Keratinocyte (primary cell): Measurements from ENCODE around the gene ZPLD1. TPM values are rescaled to one million over a fixed set of nuclear protein-coding genes. Genes with fewer than 3 reads are reported as not detected.

Source experiments
- DNase-seq: peaks from one replicate; pipeline ENCODE4 v3.0.0-alpha.2; 2011; ENCODE audit warnings: low read depth, missing footprints, low spot score
- FAIRE-seq: peaks from 2 replicates; lab custom pipeline; 2011; peaks lifted over from hg19 to GRCh38; lab: Jason Lieb, UNC
- H2AFZ ChIP-seq: 2 replicates; pipeline ENCODE4 v1.6.0; 2012; ENCODE audit warnings: low read length, control low read depth, inconsistent platforms; ENCODE audit not compliant: control insufficient read depth
- H3K27ac ChIP-seq: 2 replicates; pipeline ENCODE4 v1.5.1; 2011; ENCODE audit warnings: low read length; ENCODE audit not compliant: control insufficient read depth, insufficient read depth
- H3K27me3 ChIP-seq: 3 replicates; pipeline ENCODE4 v1.6.0; 2011; ENCODE audit warnings: low read length; ENCODE audit not compliant: control insufficient read depth, insufficient read depth; ENCODE audit errors: extremely low read depth
- H3K36me3 ChIP-seq, 2 experiments: 2 replicates in 1 of 2; 3 replicates in 1 of 2; pipeline ENCODE4 v1.5.1; 2011; ENCODE audit warnings: low read length in 2 of 2, mild to moderate bottlenecking in 1 of 2; ENCODE audit not compliant: control insufficient read depth in 2 of 2, insufficient read depth in 2 of 2; ENCODE audit errors: extremely low read depth in 1 of 2
- H3K4me1 ChIP-seq: 3 replicates; pipeline ENCODE4 v1.5.1; 2011; ENCODE audit warnings: low read length; ENCODE audit not compliant: control insufficient read depth, insufficient read depth; ENCODE audit errors: extremely low read depth
- H3K4me2 ChIP-seq: 3 replicates; pipeline ENCODE4 v1.6.0; 2011; ENCODE audit warnings: low read depth, low read length; ENCODE audit not compliant: control insufficient read depth, insufficient read depth; ENCODE audit errors: extremely low read depth
- H3K4me3 ChIP-seq, 3 experiments: fragments of 200-600 bp in 1 of 3; sonication (generic) in 1 of 3; 2 replicates in 2 of 3; 3 replicates in 1 of 3; pipeline ENCODE4 v1.5.1; 2011 to 2016; ENCODE audit warnings: low read length in 3 of 3, mild to moderate bottlenecking in 3 of 3, control low read depth in 2 of 3, inconsistent platforms in 1 of 3, low read depth in 1 of 3, mixed read lengths in 1 of 3, mixed run types in 1 of 3, moderate library complexity in 1 of 3; ENCODE audit not compliant: control insufficient read depth in 2 of 3, insufficient read depth in 2 of 3; ENCODE audit errors: extremely low read depth in 1 of 3
- H3K79me2 ChIP-seq: 2 replicates; pipeline ENCODE4 v1.6.0; 2012; ENCODE audit warnings: low read length; ENCODE audit not compliant: control insufficient read depth, insufficient read depth
- H3K9ac ChIP-seq: 3 replicates; pipeline ENCODE4 v1.6.0; 2011; ENCODE audit warnings: low read length; ENCODE audit not compliant: control insufficient read depth, insufficient read depth; ENCODE audit errors: extremely low read depth
- H3K9me1 ChIP-seq: 3 replicates; pipeline ENCODE4 v1.6.0; 2011; ENCODE audit warnings: low read length; ENCODE audit not compliant: control insufficient read depth, insufficient read depth; ENCODE audit errors: extremely low read depth
- H3K9me3 ChIP-seq: 2 replicates; pipeline ENCODE4 v1.5.1; 2012; ENCODE audit warnings: low read depth, low read length; ENCODE audit not compliant: control insufficient read depth
- H4K20me1 ChIP-seq: 3 replicates; pipeline ENCODE4 v1.6.0; 2011; ENCODE audit warnings: low read length; ENCODE audit not compliant: control insufficient read depth, insufficient read depth; ENCODE audit errors: extremely low read depth
- EZH2 ChIP-seq: IDR thresholded peaks from one replicate; pipeline ENCODE4 v1.6.1; 2012; ENCODE audit warnings: inconsistent platforms, mild to moderate bottlenecking, low read length, moderate library complexity
- dilution Hi-C: fragments of 300-500 bp; cut with MboI; formaldehyde crosslinking; loops from one replicate; pipeline ENCODE4 v1.7.0; 2020; ENCODE audit warnings: low sequenced_read_pairs; ENCODE audit not compliant: extremely low pct_ligation_motif_present
- polyA plus RNA-seq, 5 experiments: library from polyadenylated mRNA; depleted of rRNA in 3 of 5; stranded (reverse) in 3 of 5; stranded (forward) in 1 of 5; unstranded in 1 of 5; fragments of >200 nt; gene quantifications; 1 replicate in 1 of 5; 2 replicates in 3 of 5; 3 replicates in 1 of 5; pipeline versions ENCODE4 v1.2.1 to v1.2.3, GENCODE V29; 2011 to 2012; ENCODE audit warnings: missing spikeins in 2 of 5, low read depth in 1 of 5, low replicate concordance in 1 of 5
- TF ChIP-seq, protein P1 (sequence below), 3 experiments: IDR thresholded peaks in 1 of 3; conservative IDR thresholded peaks in 1 of 3; optimal IDR thresholded peaks in 1 of 3; 2 replicates in 2 of 3; 3 replicates in 1 of 3; pipeline versions ENCODE3 to v1.5.1; 2011; ENCODE audit warnings: low read length in 3 of 3, mild to moderate bottlenecking in 3 of 3, moderate library complexity in 2 of 3, control low read depth in 1 of 3, inconsistent platforms in 1 of 3; ENCODE audit not compliant: insufficient read depth in 2 of 3; ENCODE audit errors: extremely low read depth in 1 of 3

The ZPLD1 gene
- polyA plus RNA-seq, 1 donor (not counting 4 experiments of a cell fraction or from before 2014, with no cell fraction given) = 2.1 TPM

DNA sequence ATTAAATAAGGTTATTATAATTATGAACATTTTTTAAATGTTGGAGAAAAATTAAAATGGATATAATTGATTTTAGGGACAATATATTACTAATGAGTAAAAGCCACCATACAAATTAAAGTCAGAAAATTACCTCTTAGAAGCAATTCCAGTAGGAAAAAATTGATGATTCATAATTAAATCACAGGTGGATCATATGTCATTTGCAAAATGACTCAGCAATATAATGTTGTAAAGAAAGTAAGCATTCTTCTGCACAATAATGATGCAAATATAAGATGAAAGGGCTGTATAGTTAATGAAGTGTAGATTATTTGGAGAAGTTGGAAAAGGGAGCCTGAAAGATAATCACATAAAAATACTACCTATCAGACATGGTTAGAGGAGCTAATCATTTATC lies 25.8 kb downstream of the ZPLD1 start:
- H2AFZ ChIP-seq = no peak overlapping the region
- DNase-seq = no peak
- TF ChIP-seq, protein P1, sequence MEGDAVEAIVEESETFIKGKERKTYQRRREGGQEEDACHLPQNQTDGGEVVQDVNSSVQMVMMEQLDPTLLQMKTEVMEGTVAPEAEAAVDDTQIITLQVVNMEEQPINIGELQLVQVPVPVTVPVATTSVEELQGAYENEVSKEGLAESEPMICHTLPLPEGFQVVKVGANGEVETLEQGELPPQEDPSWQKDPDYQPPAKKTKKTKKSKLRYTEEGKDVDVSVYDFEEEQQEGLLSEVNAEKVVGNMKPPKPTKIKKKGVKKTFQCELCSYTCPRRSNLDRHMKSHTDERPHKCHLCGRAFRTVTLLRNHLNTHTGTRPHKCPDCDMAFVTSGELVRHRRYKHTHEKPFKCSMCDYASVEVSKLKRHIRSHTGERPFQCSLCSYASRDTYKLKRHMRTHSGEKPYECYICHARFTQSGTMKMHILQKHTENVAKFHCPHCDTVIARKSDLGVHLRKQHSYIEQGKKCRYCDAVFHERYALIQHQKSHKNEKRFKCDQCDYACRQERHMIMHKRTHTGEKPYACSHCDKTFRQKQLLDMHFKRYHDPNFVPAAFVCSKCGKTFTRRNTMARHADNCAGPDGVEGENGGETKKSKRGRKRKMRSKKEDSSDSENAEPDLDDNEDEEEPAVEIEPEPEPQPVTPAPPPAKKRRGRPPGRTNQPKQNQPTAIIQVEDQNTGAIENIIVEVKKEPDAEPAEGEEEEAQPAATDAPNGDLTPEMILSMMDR (optimal IDR thresholded peaks at IDR 0.05 in 1 of 3, IDR thresholded peaks at IDR 0.05 in 1 of 3, conservative IDR thresholded peaks at IDR 0.05 in 1 of 3; ENCODE audit: extremely low read depth in 1 of 3, insufficient read depth in 2 of 3, low read length in 3 of 3) = no peak
- TF ChIP-seq EZH2 = no peak

DNA sequence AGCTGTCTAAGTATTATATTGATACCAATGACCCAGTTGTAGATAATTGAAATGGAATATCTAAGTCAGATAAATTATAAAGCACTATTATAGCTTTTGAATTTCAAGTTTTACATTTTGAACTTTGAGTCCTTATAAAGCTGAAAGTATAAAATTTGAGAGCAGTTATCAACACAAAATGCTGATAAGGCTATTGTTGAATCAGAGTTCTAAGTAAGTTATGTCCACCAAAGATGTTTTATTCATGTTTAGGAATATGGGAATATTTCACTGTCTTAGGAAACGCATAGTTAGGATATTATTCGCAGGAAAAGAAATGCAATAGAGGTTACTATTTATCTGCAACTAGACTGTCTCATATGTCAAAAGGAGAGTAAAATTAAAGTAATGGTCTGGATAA lies 29.4 kb downstream of the ZPLD1 start:
- H3K79me2 ChIP-seq = no peaks in the 10 kb centered on the region
- H2AFZ ChIP-seq = no peak overlapping the region
- dilution Hi-C loops = no loop called here
- H3K9ac ChIP-seq = no peak overlapping the region
- no peaks in the 10 kb centered on the region for H3K9me3 ChIP-seq
- no peaks in the 10 kb centered on the region for H3K9me1 ChIP-seq
- no peak overlapping the region for H3K4me2 ChIP-seq
- TF ChIP-seq EZH2 = no peak
- TF ChIP-seq, protein P1 (optimal IDR thresholded peaks at IDR 0.05 in 1 of 3, IDR thresholded peaks at IDR 0.05 in 1 of 3, conservative IDR thresholded peaks at IDR 0.05 in 1 of 3; ENCODE audit: extremely low read depth in 1 of 3, insufficient read depth in 2 of 3, low read length in 3 of 3) = no peak
- H4K20me1 ChIP-seq = no peaks in the 10 kb centered on the region
- H3K4me3 ChIP-seq = no peak overlapping the region
- no peak for FAIRE-seq
- DNase-seq = no peak
- H3K27ac ChIP-seq = no peak overlapping the region
- no peaks in the 10 kb centered on the region for H3K4me1 ChIP-seq
- no peaks in the 10 kb centered on the region for H3K27me3 ChIP-seq
- H3K36me3 ChIP-seq = no peaks in the 10 kb centered on the region

More for the DNA sequence above, 25.8 kb downstream of the ZPLD1 start:
- dilution Hi-C loops = no loop called here
- no peak for FAIRE-seq
- H3K27ac ChIP-seq = no peak overlapping the region
- H3K27me3 ChIP-seq = no peaks in the 10 kb centered on the region
- no peak overlapping the region for H3K4me3 ChIP-seq
- H3K4me2 ChIP-seq = no peak overlapping the region
- no peaks in the 10 kb centered on the region for H3K36me3 ChIP-seq
- H3K9ac ChIP-seq = no peak overlapping the region
- no peaks in the 10 kb centered on the region for H3K9me3 ChIP-seq
- no peaks in the 10 kb centered on the region for H3K79me2 ChIP-seq
- H3K9me1 ChIP-seq = no peaks in the 10 kb centered on the region
- H4K20me1 ChIP-seq = no peaks in the 10 kb centered on the region
- H3K4me1 ChIP-seq = no peaks in the 10 kb centered on the region
